Measurements from ENCODE around the gene LRP8.

The LRP8 gene

GRCh38 chr1:53321366-53321765 is 6.5 kb downstream of the LRP8 start:
- DNase-seq, result no peak

- no peak for DNase-seq
These were observed 7.2 kb downstream of the LRP8 start for GRCh38 chr1:53320646-53321045.

DNA sequence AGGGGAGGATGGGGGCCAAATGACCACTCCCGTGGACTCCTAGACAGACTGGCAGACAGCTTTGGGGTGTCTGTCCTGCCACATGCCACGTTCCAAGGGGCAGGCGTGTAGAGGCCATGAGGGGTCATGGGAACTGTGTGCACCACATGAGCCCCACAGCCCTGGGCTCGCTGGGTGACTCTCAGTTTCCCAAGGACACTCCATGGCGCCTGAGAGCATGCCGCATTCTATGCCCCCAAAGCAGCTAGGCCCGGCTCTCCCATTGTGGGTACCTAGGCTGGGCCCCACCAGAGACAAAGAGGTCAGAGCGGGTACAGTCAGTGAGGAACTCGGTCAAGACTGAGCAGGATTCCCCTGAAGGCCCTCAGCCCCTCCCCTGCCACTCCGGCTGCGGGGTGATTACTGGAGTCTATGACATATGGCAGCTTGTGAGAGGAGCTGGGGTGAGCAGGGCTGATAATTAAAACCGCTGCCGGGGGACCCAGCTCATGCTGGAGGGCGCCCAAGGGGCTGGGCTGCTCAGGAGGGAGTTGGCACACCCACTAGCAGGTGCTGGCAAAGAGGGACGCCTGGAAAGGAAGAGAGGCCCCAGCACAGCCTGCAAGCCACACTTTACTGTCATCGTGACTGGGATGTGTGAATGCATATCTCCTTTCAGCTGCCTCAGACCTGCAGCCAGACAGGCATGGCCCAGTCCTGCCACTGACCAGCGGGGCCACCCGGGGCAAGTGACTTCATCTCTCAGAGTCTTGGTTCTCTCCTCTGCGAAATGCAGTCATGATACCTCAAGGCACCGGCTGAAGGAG is 8.4 kb downstream of the LRP8 start:
- no peak for DNase-seq

- no peak for DNase-seq
These were observed 10.0 kb downstream of the LRP8 start for GRCh38 chr1:53317646-53318539.

DNA sequence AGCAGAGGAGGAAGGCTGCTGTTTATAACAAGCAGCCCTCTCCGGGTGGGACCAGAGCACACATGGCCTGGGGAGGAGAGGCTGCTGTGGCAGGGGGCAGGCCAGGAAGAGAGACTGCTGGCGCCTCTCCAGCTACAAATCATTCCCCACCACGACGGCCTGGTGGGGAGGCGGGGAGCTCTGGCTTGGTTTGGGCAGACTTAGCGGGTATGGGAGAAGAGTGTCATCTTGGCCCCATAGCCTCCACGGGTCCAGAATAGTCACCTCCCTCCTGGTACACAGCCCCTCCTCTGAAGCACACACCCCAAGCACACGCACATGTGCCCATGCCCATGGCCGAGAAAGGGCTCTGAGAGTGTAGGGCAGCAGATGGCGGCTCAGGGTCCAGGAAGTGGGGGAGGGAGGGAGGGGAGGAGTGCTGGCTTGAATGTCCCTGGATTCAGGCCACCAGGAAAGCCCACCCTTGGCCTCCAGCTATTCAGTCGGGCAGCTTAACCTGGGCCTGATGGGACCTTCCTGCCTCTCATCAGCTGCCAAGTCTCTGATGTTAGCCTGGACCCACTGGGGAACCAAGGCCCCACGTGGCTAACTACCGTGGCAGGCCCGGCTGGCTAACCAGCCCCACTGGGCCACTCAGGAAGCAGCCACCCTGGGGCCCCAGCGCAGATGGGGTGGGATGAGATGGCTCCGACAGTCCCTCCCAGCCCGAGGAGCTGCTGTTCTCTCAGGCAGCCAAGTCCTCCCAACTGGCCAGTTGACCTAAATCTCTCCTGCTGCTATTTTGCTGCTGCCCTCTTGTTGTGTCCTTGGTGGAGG is 10.9 kb downstream of the LRP8 start:
- DNase-seq, result no peak

DNA sequence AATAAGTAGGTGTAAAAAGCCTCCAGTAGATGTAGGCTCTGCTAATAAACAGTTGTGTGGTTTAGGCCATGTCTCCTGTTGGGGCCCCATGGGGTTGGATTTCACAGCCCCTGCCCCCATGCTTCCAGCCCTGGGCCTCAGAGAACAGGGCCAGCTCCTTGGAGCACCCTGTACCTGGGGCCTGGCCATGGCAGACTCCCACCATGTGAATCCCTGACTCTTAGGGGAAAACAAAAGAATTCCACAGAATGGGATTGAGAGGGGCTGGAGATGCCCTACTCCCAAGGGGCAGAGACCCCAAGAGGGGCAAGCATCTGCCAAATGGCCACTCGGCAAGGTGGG is 11.5 kb downstream of the LRP8 start:
- DNase-seq, result no peak

DNA sequence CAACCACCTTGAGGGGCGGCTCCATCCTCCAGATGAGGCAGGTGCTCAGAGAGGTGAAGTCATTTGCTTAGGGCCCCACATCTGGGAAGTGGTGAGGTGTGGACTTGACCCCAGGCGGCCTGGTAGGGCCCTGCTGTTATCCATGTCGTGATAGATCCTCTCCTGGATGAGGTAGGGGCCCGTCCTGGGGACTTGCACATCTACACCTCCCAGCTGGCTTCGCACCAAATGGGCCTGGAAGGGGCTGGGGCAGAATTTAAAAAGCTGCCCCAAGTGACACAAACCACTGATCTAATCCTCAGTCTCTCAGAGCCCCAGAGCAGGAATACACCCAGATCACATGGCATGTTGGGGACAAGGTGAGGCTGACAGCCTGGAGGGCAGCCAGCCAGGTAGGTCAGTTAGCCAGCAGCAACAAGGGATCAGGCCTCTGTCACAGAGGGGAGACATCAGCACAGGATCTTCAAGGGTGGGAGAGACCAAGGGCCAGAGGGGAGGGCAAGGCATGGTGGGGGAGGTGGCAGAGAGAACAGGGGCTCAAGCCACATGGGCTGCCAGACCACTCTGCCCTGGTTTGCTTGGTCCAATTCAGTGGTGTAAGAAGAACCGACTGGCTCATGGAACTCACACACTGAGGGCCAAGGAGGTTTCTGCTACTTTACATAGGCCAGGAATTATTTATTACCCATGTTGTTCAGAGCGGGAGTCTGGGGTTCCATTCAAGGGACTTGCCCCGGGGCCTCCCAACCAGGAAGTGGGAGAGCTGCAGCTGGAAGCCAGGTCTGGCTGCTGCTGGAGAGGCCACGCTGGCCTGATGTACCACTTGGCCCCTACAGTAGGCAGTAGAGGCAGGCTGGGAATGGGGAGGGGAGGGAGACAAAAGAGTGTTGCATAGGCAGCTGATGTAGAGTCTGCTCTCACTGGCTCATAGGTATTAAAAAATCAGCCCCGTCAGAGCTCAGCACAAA is 12.1 kb downstream of the LRP8 start:
- no peak for DNase-seq

- DNase-seq, result no peak
These were observed 12.8 kb downstream of the LRP8 start for GRCh38 chr1:53315046-53315445.

DNA sequence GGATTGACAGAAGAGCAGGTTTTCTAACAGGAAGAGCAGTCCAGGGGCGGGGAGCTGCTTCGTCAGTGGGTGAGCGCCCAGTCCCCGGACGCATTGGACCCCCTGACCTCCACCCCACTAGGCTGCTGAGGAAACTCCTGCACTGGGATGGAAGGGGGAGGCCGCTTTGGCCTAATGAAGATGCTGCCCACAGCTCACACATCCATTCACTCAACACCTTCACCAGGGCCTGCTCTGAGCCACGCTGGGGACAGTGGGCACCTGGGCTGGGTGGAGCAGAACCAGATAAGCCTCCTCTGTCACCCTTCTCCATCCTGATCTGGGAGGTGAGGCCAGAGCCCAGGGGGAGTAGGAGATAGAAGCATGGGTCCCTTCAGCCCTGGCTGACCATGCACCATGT is 13.3 kb downstream of the LRP8 start:
- DNase-seq, result no peak

DNA sequence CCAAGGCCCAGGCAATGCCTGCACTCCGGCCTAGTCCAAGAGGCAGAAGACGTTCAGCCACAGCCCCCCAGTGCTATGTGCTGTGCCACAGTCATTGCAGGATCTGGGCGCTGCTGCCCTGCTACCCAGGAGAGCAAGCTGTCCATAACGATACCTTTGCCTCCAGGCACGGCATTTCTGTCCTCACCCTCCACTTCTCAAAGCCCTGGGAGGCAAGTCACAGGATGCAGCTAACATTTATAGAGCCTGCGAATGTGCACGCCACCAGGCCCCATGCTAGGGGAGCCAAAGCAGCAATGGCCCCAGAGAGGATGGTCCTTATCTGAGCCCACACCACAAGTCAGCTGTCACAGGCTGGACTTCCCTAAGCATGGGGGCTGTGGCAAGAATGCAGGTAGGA is 13.8 kb downstream of the LRP8 start:
- no peak for DNase-seq

GRCh38 chr1:53313556-53313955 is 14.3 kb downstream of the LRP8 start:
- DNase-seq, result no peak

DNA sequence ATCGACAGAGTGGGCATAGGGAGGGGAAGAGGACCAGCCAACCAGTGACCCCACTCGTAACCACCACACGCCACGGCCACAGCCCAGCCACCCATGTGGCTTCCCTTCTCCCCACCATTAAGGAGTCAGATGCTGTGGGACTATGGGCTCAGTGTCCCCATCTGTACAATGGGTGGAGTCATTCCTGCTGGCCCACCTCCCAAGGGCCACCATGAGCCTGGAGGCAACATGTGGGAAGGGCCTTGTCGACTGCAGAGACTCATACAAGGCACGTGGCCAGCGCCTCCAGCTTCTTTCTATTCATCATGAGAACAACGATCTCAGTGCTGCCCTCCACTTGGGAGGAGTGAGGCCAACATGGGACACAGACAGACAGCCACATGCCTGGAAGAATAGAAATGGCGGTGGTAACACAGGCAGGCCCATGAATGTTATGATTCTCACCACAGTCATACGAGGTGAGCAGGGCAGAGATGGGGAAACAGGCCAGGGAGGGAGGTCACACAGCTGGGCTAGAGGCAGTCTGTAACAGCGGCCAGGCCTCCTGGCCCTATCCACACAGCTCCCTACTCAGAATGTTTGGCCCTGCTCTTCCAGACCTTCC is 16.1 kb downstream of the LRP8 start:
- DNase-seq, result no peak

GRCh38 chr1:53310847-53311681 is 16.8 kb downstream of the LRP8 start:
- DNase-seq, result no peak

DNA sequence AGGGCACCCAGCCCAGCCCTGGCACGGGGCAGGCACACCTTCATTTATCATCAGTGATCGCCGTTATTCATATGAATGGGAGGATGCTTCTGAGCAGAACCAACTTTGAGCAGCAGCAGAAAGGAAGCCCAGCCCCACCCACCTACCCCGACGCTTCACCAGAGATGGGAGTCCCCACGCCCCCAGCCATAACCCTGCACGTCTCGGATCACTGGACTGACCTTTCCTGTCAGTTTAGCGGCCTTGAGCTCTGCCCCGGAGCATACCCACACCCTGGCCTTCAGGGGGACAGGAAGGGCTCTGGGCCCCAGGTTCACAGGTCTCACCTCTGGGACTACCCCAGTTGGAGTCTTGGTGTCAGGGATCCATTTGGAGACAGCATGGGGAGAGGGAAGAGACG is 18.1 kb downstream of the LRP8 start:
- DNase-seq, result no peak

DNA sequence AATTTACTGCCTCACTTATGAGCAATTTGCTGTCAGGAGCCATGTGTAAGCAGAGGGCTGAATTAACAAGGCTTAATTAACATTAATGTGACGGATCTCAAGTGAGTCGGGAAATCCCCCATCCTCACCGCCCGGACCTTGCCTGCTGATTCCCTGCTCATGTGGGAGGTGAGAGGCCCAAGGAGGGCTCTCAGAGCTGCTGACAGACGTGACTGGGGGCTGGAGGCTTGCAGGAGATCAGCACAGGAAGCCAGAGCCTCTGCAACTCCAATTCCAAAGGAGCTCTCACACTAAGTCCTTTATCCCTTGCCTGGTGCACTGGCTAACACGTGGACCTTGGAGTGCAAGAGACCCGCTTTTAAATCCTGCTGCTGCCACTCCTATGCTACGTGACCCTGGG is 19.4 kb downstream of the LRP8 start:
- no peak for DNase-seq

DNA sequence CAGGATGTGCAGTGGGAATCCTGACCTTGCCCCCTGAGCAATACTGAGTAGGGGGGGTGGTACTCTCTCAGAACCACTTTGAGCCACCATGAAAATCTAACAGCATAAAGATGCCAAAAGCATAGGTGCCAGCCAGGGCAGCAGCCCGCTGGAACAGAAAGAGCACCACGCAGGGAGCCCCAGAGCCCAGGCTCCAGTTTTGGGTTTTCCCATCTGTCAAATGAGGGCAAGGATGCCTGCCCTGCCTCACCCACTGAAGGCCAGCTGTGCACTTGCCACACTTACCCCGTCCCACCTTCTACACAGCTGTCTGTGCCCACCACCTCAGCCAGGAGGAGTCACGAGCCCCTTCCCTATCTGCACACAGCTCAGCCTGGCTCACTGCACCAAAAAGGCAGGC is 20.8 kb downstream of the LRP8 start:
- DNase-seq, result no peak

GRCh38 chr1:53306168-53306567 is 21.7 kb downstream of the LRP8 start:
- DNase-seq, result peak; percentile 33

DNA sequence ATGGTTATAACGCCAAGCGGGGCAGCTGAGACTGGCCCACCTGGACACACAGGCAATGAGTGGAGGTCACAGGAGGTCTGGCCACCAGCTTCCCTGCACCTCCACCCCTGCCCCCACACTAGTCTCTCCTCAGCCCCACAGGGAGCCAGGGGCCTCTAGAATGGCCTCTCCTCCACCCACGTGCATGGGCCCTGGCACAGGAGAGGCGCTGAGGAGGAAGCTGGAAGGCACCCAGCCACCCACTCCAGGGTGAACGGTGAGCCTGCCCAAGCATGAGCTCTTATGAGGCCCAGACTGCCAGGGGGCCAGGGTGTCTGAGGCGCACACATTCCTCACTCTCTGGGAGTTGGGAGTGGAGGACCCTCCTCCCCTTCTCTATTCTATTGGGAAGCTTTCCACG is 22.2 kb downstream of the LRP8 start:
- no peak for DNase-seq

- no peak for DNase-seq
These were observed 23.3 kb downstream of the LRP8 start for GRCh38 chr1:53304527-53304926.

DNA sequence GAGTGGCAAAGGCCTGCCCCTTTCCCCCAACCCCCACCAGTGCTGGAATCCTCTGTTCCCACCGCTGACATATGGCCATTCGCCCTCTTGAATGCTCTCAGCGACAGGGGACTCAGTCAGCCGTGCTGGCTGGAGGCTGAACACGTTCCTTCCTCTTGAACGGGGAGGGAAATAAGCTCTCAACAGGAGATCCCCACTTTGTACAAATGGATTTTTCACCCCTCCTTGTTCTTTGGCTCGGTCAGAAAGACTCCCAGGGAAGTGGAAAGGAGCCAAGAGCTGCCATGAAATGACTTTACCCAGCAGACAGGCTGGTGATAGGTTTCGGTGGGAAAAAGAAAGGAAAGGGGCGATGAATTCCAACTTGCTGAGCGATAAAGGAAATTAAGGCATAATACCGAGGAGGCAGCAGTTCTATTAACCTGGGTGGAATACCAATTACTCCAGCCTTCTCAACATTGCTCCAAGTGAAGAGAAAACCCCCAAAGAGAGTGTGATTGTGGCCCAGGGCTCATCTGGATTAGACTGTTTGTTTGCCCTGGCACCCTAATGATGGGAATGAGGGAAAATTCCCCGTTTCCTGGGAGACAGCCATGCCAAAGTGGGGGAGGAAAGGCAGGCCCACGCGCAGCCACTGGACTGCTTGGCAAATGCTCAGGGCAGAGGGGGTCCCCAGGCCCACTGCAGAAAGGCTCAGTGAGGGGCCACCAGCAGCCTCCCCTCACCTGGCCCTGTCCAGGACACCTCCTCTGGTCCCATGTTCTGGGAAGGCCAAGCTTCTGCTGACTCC is 23.9 kb downstream of the LRP8 start:
- no peak for DNase-seq
